Measurements from ENCODE around the gene PKNOX2.

The PKNOX2 gene

GRCh38 chr11:125382822-125383221, 218.3 kb downstream of the PKNOX2 start:
- TF ChIP-seq, protein P1, sequence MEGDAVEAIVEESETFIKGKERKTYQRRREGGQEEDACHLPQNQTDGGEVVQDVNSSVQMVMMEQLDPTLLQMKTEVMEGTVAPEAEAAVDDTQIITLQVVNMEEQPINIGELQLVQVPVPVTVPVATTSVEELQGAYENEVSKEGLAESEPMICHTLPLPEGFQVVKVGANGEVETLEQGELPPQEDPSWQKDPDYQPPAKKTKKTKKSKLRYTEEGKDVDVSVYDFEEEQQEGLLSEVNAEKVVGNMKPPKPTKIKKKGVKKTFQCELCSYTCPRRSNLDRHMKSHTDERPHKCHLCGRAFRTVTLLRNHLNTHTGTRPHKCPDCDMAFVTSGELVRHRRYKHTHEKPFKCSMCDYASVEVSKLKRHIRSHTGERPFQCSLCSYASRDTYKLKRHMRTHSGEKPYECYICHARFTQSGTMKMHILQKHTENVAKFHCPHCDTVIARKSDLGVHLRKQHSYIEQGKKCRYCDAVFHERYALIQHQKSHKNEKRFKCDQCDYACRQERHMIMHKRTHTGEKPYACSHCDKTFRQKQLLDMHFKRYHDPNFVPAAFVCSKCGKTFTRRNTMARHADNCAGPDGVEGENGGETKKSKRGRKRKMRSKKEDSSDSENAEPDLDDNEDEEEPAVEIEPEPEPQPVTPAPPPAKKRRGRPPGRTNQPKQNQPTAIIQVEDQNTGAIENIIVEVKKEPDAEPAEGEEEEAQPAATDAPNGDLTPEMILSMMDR (IDR thresholded peaks at IDR 0.05; ENCODE audit: low read depth, low read length, missing control alignments), result no peak
- no peak for DNase-seq (ENCODE audit: low read depth)
- H3K4me3 ChIP-seq (ENCODE audit: low read depth, low read length), result no peak overlapping the region

DNA sequence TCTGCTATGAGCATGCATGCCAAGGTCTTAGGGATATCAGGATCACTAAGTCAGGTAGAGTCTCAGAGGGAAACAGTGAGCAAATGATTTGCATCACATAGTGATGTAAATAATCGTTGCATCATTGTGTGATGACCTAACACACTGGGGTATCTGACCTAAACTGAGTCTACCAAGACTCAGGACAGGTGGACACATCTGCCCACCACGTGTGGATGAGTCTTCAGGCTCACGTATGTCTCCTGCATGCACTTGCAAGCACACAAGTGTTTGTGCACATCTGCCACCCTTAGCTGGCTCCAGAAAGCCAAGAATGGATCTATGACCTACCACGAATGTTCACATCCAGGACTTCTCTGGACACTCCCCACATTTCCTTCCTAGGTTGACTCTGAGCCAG, 220.3 kb downstream of the PKNOX2 start:
- no peak for DNase-seq (ENCODE audit: low read depth)
- H3K4me3 ChIP-seq (ENCODE audit: low read depth, low read length), result no peak overlapping the region
- TF ChIP-seq, protein P1 (IDR thresholded peaks at IDR 0.05; ENCODE audit: low read depth, low read length, missing control alignments), result no peak

DNA sequence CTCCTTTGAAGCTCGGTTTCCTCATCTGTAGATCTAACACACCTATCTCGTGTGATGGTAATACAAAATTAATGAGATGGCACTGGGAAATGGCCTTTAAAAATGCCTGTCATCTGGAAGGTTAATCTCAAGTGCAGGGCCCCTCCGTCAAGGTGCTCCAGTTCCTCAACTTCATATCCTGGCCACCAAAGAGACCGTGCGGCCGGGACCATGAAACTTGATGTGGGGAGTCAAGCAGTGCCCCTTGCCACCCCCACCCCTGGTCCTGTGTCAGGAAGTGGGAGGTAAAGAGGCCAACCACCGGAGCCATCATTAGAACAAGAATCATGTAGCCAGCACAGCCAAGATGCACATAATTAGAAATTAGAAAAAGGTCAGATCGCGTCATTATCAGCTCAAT, 223.3 kb downstream of the PKNOX2 start:
- DNase-seq (ENCODE audit: low read depth), result no peak
- TF ChIP-seq, protein P1 (IDR thresholded peaks at IDR 0.05; ENCODE audit: low read depth, low read length, missing control alignments), result no peak
- H3K4me3 ChIP-seq (ENCODE audit: low read depth, low read length), result no peak overlapping the region

- DNase-seq (ENCODE audit: low read depth), result no peak
- no peak overlapping the region for H3K4me3 ChIP-seq (ENCODE audit: low read depth, low read length)
- TF ChIP-seq, protein P1 (IDR thresholded peaks at IDR 0.05; ENCODE audit: low read depth, low read length, missing control alignments), result no peak
These were observed 224.1 kb downstream of the PKNOX2 start for GRCh38 chr11:125388611-125389010.

DNA sequence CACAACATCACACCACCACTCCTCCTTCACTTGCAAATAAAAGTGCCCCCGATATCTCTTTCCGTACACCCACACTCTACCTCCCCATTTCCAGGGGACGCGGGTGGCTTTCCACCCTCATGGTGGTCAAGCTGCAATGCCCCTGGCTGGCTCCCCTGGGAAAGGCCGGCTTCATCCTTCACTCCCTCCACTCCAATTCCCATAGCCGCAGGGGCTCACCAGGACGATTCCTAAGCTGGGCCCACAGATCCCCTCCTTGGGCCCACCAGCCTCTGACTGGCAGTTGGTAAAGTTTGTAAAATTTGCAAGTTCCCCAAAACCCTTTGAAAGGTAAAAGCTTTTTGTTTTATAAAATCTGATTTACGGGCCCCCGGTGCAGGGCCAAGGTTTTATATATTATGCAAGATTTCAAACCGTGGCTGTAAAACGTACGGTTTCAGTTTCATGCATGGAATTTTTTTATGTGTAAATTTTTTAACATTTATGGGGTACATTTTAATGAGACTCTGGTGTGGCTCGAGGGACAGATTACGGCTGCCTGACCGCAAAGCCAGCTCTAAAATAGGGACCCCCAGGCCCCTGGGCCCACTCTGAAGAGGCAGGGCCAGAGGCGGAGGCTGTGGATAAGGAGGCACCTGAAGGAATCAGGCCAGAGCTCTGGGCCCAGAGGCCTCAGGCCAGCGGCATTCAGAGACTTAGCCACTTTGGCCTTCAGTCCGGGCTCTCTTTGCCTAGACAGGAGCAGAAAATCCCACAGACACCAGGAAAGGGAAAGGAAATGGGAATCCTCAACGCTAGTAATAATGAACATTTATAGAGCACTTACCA, 225.0 kb downstream of the PKNOX2 start:
- no peak for DNase-seq (ENCODE audit: low read depth)
- TF ChIP-seq, protein P1 (IDR thresholded peaks at IDR 0.05; ENCODE audit: low read depth, low read length, missing control alignments), result no peak
- H3K4me3 ChIP-seq (ENCODE audit: low read depth, low read length), result no peak overlapping the region

DNA sequence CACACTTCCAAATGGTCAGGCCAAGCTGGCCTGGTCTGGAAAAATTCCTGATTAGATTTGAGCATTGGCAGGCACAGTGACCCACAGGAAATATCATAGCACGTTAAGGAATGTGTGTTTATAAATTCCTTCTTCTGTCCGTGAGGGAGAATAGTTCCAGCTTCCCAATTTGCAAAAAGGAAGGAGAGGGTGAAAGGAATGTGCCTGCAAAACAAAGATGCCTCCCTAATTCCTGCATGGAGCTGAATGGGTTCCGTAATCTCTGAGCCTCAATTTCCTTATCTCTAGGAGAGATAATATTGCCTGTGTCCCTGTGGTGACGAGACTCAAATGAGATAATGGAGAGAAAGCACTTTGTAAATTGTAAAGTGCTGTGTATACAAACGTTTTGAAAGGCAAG, 226.4 kb downstream of the PKNOX2 start:
- TF ChIP-seq, protein P1 (IDR thresholded peaks at IDR 0.05; ENCODE audit: low read depth, low read length, missing control alignments), result no peak
- no peak overlapping the region for H3K4me3 ChIP-seq (ENCODE audit: low read depth, low read length)
- no peak for DNase-seq (ENCODE audit: low read depth)

DNA sequence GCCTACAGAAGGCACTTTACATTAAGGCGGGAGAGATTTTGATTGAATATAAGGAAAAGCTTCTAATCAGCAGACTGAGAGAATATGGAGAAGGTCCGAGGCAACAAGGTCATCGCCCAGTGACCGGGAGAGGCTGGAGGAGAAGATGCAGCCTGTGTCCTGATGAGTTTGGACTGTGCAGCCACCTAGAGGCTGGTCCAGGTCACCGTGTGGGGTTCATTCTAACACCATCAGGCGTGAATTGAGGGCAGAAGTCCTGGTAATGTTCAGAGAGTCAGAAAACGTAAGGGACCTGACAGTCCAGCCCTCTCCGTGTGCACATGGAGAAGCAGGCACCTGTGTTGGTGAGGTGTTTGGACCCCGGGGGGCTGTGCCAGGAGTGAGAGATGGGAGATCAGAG, 228.8 kb downstream of the PKNOX2 start:
- H3K4me3 ChIP-seq (ENCODE audit: low read depth, low read length), result no peak overlapping the region
- TF ChIP-seq, protein P1 (IDR thresholded peaks at IDR 0.05; ENCODE audit: low read depth, low read length, missing control alignments), result peak; percentile 22
- no peak for DNase-seq (ENCODE audit: low read depth)
